Neural crest cell (in vitro differentiated cells): ENCODE data around the gene XYLT1. TPM values are rescaled to one million over a fixed set of nuclear protein-coding genes. Genes with fewer than 3 reads are reported as not detected.

Experiments
- DNase-seq: peaks from one replicate; pipeline ENCODE4 v3.0.0; 2021; ENCODE audit warnings: low read depth, mixed read lengths, low spot score
- H3K27ac Mint-ChIP-seq: one replicate; pipeline ENCODE4 v1.8.0; 2021; ENCODE audit warnings: mild to moderate bottlenecking, mixed read lengths; ENCODE audit not compliant: unreplicated experiment
- H3K27me3 Mint-ChIP-seq: 2 replicates; pipeline ENCODE4 v1.8.0; 2021; ENCODE audit warnings: low read depth, mild to moderate bottlenecking, mixed read lengths
- H3K36me3 Mint-ChIP-seq: 2 replicates; pipeline ENCODE4 v1.8.0; 2021; ENCODE audit warnings: low read depth, mild to moderate bottlenecking, mixed read lengths
- H3K4me1 Mint-ChIP-seq: 2 replicates; pipeline ENCODE4 v1.8.0; 2021; ENCODE audit warnings: mixed read lengths
- H3K4me3 Mint-ChIP-seq: one replicate; pipeline ENCODE4 v1.8.0; 2021; ENCODE audit warnings: mild to moderate bottlenecking, mixed read lengths
- H3K9me3 Mint-ChIP-seq: 2 replicates; pipeline ENCODE4 v1.8.0; 2021; ENCODE audit warnings: mixed read lengths
- CTCF ChIP-seq: fragments of 200-600 bp; sonication (generic); conservative IDR thresholded peaks from 2 replicates; pipeline ENCODE4 v1.5.0; 2021; ENCODE audit warnings: antibody characterized with exemption, mild to moderate bottlenecking
- total RNA-seq: library from RNA; stranded (reverse); gene quantifications from 2 replicates; pipeline ENCODE4 v1.2.1, GENCODE V29; 2021

XYLT1 gene
- total RNA-seq, 1 donor from 2014 or later: 15.0 TPM

- H3K27me3 Mint-ChIP-seq: no peaks in the 10 kb centered on the region
- peaks cover 2% of the 10 kb centered on the region for H3K9me3 Mint-ChIP-seq
- TF ChIP-seq CTCF: no peak
- H3K27ac Mint-ChIP-seq: no peak overlapping the region
- no peak overlapping the region for H3K4me3 Mint-ChIP-seq
- H3K4me1 Mint-ChIP-seq: peaks cover 35% of the 10 kb centered on the region
- H3K36me3 Mint-ChIP-seq: no peaks in the 10 kb centered on the region
- DNase-seq: no peak
These were observed 258.2 kb downstream of the XYLT1 start for GRCh38 chr16:17212606-17213005.

GRCh38 chr16:17211797-17212196 is 259.0 kb downstream of the XYLT1 start:
- Mint-ChIP-seq H3K4me3 (no peak overlapping the region), H3K27me3 (no peaks in the 10 kb centered on the region), H3K36me3 (no peaks in the 10 kb centered on the region), H3K4me1 (peaks cover 30% of the 10 kb centered on the region), H3K9me3 (peaks cover 2% of the 10 kb centered on the region), H3K27ac (no peak overlapping the region)
- TF ChIP-seq CTCF: peak; percentile 49
- DNase-seq: no peak

GRCh38 chr16:17206712-17207111 is 264.0 kb downstream of the XYLT1 start:
- no peaks in the 10 kb centered on the region for H3K36me3 Mint-ChIP-seq
- H3K4me1 Mint-ChIP-seq: peaks cover 36% of the 10 kb centered on the region
- H3K27ac Mint-ChIP-seq: no peak overlapping the region
- H3K4me3 Mint-ChIP-seq: no peak overlapping the region
- DNase-seq: no peak
- TF ChIP-seq CTCF: no peak
- H3K9me3 Mint-ChIP-seq: peaks cover 4% of the 10 kb centered on the region
- H3K27me3 Mint-ChIP-seq: no peaks in the 10 kb centered on the region

- H3K4me3 Mint-ChIP-seq: no peak overlapping the region
- TF ChIP-seq CTCF: no peak
- no peaks in the 10 kb centered on the region for H3K27me3 Mint-ChIP-seq
- peaks cover 4% of the 10 kb centered on the region for H3K9me3 Mint-ChIP-seq
- H3K4me1 Mint-ChIP-seq: peaks cover 33% of the 10 kb centered on the region
- H3K36me3 Mint-ChIP-seq: no peaks in the 10 kb centered on the region
- H3K27ac Mint-ChIP-seq: peak overlapping the region; percentile 58
- no peak for DNase-seq
These were observed 265.2 kb downstream of the XYLT1 start for GRCh38 chr16:17205279-17206211.

- Mint-ChIP-seq H3K27me3 (no peaks in the 10 kb centered on the region), H3K27ac (no peak overlapping the region), H3K4me1 (peaks cover 33% of the 10 kb centered on the region), H3K9me3 (peaks cover 4% of the 10 kb centered on the region), H3K4me3 (no peak overlapping the region), H3K36me3 (no peaks in the 10 kb centered on the region)
- no peak for TF ChIP-seq CTCF
- no peak for DNase-seq
These were observed 266.1 kb downstream of the XYLT1 start for GRCh38 chr16:17204644-17205043.
